HepG2 (cell line): ENCODE data around the gene SKA2. TPM values are rescaled to one million over a fixed set of nuclear protein-coding genes. Genes with fewer than 3 reads are reported as not detected.

Experiments
- ARID4A ChIP-seq: sonication (generic); formaldehyde crosslinking; IDR thresholded peaks from 2 replicates; pipeline ENCODE4 v1.5.0; 2020; ENCODE audit warnings: mild to moderate bottlenecking, missing genetic modification reagents, borderline replicate concordance
- ARNT2 ChIP-seq: sonication (generic); formaldehyde crosslinking; IDR thresholded peaks from 2 replicates; pipeline ENCODE4 v1.8.0; 2022; ENCODE audit warnings: mild to moderate bottlenecking, low read depth, missing genetic modification reagents, moderate library complexity
- ETS1 ChIP-seq: sonication (generic); formaldehyde crosslinking; IDR thresholded peaks from 2 replicates; pipeline ENCODE4 v1.4.0; 2020; ENCODE audit warnings: missing genetic modification reagents
- FOXP4 ChIP-seq: sonication (generic); formaldehyde crosslinking; IDR thresholded peaks from 2 replicates; pipeline ENCODE4 v1.4.0; 2020; ENCODE audit warnings: missing genetic modification reagents
- HMG20A ChIP-seq: IDR thresholded peaks from 2 replicates; pipeline ENCODE4 v1.6.1; 2016; ENCODE audit warnings: borderline replicate concordance
- MIXL1 ChIP-seq: IDR thresholded peaks from 2 replicates; pipeline ENCODE4 v1.6.1; 2016
- SALL1 ChIP-seq: sonication (generic); formaldehyde crosslinking; IDR thresholded peaks from 2 replicates; pipeline ENCODE4 v1.8.0; 2022; ENCODE audit warnings: mild to moderate bottlenecking, missing genetic modification reagents
- ZBTB2 ChIP-seq: sonication (generic); formaldehyde crosslinking; IDR thresholded peaks from 2 replicates; pipeline ENCODE4 v1.8.0; 2022; ENCODE audit warnings: low read depth, missing genetic modification reagents
- ZNF3 ChIP-seq: IDR thresholded peaks from 2 replicates; pipeline ENCODE4 v1.7.0; 2017; ENCODE audit warnings: inconsistent platforms
- ZNF576 ChIP-seq: sonication (generic); formaldehyde crosslinking; IDR thresholded peaks from 2 replicates; pipeline ENCODE4 v1.4.0; 2020; ENCODE audit warnings: mild to moderate bottlenecking, missing genetic modification reagents
- ZNF780A ChIP-seq: sonication (generic); formaldehyde crosslinking; IDR thresholded peaks from 2 replicates; pipeline ENCODE4 v1.8.0; 2022; ENCODE audit warnings: mild to moderate bottlenecking, missing genetic modification reagents, moderate library complexity
- ZNF788 ChIP-seq: sonication (generic); formaldehyde crosslinking; IDR thresholded peaks from 2 replicates; pipeline ENCODE4 v1.5.0; 2020; ENCODE audit warnings: mild to moderate bottlenecking, missing genetic modification reagents, borderline replicate concordance
- polyA plus RNA-seq, 8 experiments: library from polyadenylated mRNA; depleted of rRNA in 3 of 8; stranded (reverse) in 7 of 8; unstranded in 1 of 8; fragments of >200 nt; fragmentation: Illumina TruSeq in 4 of 8; extraction: Trizol in 4 of 8; gene quantifications; 2 replicates each; pipeline versions ENCODE4 v1.2.1 to v1.2.3, GENCODE V29; 2011 to 2016; ENCODE audit warnings: low read depth in 4 of 8, missing spikeins in 1 of 8, mixed read lengths in 1 of 8; ENCODE audit not compliant: insufficient read depth in 1 of 8
- total RNA-seq, 5 experiments: library from RNA; depleted of rRNA; stranded (reverse); fragments of >200 nt; fragmentation: Illumina TruSeq; extraction: Trizol; gene quantifications; 2 replicates each; pipeline ENCODE4 v1.2.3, GENCODE V29; 2016; ENCODE audit warnings: low read depth in 1 of 5
- TF ChIP-seq, protein P1 (sequence below): IDR thresholded peaks from 2 replicates; pipeline ENCODE4 v1.6.1; 2016; ENCODE audit warnings: missing compliant biosample characterization, missing genetic modification reagents, borderline replicate concordance
- TF ChIP-seq, protein P2 (sequence below): sonication (generic); formaldehyde crosslinking; IDR thresholded peaks from 2 replicates; pipeline ENCODE4 v1.4.0; 2020; ENCODE audit warnings: missing genetic modification reagents, borderline replicate concordance

Gene SKA2
- total and polyA plus RNA-seq, 2 of the 13 experiments (the other 11 are each of a cell fraction or from before 2014, with no cell fraction given): 18.6 to 91.8 TPM

- TF ChIP-seq ARID4A (CRISPR knock-in tag) (peak; percentile 93), HMG20A (CRISPR knock-in tag) (no peak), FOXP4 (CRISPR knock-in tag) (0 out of 2 replicates have a peak, but pooled peaks have one; percentile 3), ARNT2 (CRISPR knock-in tag) (peak; percentile 92), ZBTB2 (CRISPR knock-in tag) (peak; percentile 77; the same call in 1 of the 2 replicates), ZNF780A (CRISPR knock-in tag) (peak; percentile 78; the same call in 1 of the 2 replicates), ZNF788 (CRISPR knock-in tag) (no peak), ZNF576 (CRISPR knock-in tag) (no peak), MIXL1 (CRISPR knock-in tag) (peak; percentile 10), ZNF3 (CRISPR knock-in tag) (no peak), ETS1 (CRISPR knock-in tag) (no peak), SALL1 (CRISPR knock-in tag) (no peak; the same call in 1 of the 2 replicates)
- TF ChIP-seq, protein P1, sequence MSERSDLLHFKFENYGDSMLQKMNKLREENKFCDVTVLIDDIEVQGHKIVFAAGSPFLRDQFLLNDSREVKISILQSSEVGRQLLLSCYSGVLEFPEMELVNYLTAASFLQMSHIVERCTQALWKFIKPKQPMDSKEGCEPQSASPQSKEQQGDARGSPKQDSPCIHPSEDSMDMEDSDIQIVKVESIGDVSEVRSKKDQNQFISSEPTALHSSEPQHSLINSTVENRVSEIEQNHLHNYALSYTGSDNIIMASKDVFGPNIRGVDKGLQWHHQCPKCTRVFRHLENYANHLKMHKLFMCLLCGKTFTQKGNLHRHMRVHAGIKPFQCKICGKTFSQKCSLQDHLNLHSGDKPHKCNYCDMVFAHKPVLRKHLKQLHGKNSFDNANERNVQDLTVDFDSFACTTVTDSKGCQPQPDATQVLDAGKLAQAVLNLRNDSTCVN: no peak
- TF ChIP-seq, protein P2, sequence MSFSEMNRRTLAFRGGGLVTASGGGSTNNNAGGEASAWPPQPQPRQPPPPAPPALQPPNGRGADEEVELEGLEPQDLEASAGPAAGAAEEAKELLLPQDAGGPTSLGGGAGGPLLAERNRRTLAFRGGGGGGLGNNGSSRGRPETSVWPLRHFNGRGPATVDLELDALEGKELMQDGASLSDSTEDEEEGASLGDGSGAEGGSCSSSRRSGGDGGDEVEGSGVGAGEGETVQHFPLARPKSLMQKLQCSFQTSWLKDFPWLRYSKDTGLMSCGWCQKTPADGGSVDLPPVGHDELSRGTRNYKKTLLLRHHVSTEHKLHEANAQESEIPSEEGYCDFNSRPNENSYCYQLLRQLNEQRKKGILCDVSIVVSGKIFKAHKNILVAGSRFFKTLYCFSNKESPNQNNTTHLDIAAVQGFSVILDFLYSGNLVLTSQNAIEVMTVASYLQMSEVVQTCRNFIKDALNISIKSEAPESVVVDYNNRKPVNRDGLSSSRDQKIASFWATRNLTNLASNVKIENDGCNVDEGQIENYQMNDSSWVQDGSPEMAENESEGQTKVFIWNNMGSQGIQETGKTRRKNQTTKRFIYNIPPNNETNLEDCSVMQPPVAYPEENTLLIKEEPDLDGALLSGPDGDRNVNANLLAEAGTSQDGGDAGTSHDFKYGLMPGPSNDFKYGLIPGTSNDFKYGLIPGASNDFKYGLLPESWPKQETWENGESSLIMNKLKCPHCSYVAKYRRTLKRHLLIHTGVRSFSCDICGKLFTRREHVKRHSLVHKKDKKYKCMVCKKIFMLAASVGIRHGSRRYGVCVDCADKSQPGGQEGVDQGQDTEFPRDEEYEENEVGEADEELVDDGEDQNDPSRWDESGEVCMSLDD: no peak
Measured at GRCh38 chr17:59155439-59156177, 622 bp upstream of the SKA2 start, which contains the start of gene PRR11 (continued).
